Measurements from ENCODE around the gene ZNF664. TPM values are rescaled to one million over a fixed set of nuclear protein-coding genes. Genes with fewer than 3 reads are reported as not detected.

The ZNF664 gene
- total RNA-seq, 4 donors from 2014 or later: 58.5 to 76.4 (median 70.3) TPM

DNA sequence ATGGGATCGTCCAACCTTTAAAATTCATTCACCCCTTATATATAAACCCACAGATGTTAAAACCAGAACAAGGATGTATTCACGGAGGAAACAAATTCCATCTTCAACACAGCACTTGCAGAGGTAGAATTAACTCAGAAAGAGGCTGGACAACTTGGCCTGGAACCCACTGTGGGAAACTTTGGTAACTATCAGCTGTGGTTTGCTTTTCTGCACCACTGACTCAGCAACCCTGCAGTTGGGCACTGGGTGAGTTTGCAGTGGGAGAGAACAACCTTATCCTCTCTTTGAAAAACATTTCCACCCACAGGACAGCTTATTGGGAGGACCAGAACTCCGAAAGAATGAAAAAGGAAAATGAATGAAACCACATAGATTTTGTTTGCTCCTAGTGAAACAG is 66.3 kb downstream of the ZNF664 start:
- Histone ChIP-seq H3K4me3 (no peak overlapping the region), H3K9me3 (no peaks in the 10 kb centered on the region), H3K36me3 (no peaks in the 10 kb centered on the region), H3K27me3 (no peaks in the 10 kb centered on the region), H3K4me1 (no peaks in the 10 kb centered on the region), H3K27ac (replicated peaks in 1 of 4) (no peak overlapping the region)
- 51% methylated on average over 3 of the region's 3 CpGs for WGBS
- intact Hi-C loops (cut with DNase I): loop anchor here (5.0 kb wide), 2 partner anchors 733 to 863 kb away; no protein-coding TSS in a partner anchor
- TF ChIP-seq POLR2AphosphoS5 (IDR thresholded peaks at IDR 0.05) (no peak), EP300 (IDR thresholded peaks at IDR 0.05) (no peak), POLR2A (IDR thresholded peaks at IDR 0.05; ENCODE audit: low read depth) (no peak)
- TF ChIP-seq, protein P1, sequence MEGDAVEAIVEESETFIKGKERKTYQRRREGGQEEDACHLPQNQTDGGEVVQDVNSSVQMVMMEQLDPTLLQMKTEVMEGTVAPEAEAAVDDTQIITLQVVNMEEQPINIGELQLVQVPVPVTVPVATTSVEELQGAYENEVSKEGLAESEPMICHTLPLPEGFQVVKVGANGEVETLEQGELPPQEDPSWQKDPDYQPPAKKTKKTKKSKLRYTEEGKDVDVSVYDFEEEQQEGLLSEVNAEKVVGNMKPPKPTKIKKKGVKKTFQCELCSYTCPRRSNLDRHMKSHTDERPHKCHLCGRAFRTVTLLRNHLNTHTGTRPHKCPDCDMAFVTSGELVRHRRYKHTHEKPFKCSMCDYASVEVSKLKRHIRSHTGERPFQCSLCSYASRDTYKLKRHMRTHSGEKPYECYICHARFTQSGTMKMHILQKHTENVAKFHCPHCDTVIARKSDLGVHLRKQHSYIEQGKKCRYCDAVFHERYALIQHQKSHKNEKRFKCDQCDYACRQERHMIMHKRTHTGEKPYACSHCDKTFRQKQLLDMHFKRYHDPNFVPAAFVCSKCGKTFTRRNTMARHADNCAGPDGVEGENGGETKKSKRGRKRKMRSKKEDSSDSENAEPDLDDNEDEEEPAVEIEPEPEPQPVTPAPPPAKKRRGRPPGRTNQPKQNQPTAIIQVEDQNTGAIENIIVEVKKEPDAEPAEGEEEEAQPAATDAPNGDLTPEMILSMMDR (IDR thresholded peaks at IDR 0.05): no peak
- no peak for DNase-seq (ENCODE audit: extremely low spot score)

DNA sequence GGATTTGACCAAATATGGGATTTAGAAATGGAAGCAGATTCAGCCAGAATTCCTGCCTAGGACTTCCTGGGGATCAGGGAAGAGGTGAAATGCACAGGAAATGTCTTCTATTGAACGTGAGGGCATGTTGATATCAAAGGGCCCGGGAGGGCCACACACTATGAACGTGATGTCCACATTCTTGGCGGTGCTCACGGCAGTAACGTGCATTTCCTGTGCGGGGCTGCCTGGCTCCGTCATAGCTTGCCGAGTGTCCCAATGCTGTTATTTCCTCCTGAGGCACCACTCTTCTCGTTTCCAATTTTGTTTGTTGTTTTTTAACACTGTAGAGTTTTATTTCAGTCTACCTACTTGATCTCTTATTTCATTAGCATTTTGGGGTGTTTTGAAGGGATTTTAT is 67.3 kb downstream of the ZNF664 start:
- WGBS: 50% methylated on average over 10 of the region's 10 CpGs
- Histone ChIP-seq H3K4me3 (no peak overlapping the region), H3K36me3 (no peaks in the 10 kb centered on the region), H3K27ac (replicated peaks in 1 of 4) (no peak overlapping the region), H3K27me3 (no peaks in the 10 kb centered on the region), H3K4me1 (peaks cover 0 to 4% (median 0%) of the 10 kb centered on the region in 4 donors), H3K9me3 (no peaks in the 10 kb centered on the region)
- intact Hi-C loops (cut with DNase I): no loop called here
- DNase-seq (ENCODE audit: extremely low spot score): no peak
- TF ChIP-seq, protein P1 (IDR thresholded peaks at IDR 0.05): no peak
- TF ChIP-seq POLR2A (IDR thresholded peaks at IDR 0.05; ENCODE audit: low read depth) (no peak), EP300 (IDR thresholded peaks at IDR 0.05) (no peak), POLR2AphosphoS5 (IDR thresholded peaks at IDR 0.05) (no peak)

DNA sequence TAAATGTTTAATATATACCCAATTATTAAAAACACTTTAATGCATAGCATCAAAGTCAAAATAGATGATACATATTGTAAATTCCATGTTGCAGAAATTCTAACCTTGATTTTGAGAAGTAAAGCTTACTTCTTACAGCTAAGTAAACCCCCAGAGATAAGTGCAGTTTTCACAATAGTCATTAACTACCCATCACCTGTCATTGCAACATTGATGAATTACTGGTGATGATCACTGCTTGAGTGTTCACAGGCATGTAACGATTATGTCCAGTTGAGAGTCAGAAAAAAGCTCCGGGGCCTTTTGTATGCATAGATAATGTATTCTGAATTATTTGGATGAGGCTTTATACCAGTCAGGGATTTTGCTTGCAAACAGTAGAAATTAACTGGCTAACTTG is 67.7 kb downstream of the ZNF664 start:
- no peak for TF ChIP-seq POLR2A (IDR thresholded peaks at IDR 0.05; ENCODE audit: low read depth)
- TF ChIP-seq, protein P1 (IDR thresholded peaks at IDR 0.05): no peak
- Histone ChIP-seq H3K27ac (replicated peaks in 1 of 4) (no peak overlapping the region), H3K9me3 (no peaks in the 10 kb centered on the region), H3K36me3 (no peaks in the 10 kb centered on the region), H3K4me1 (peaks cover 0 to 5% (median 0%) of the 10 kb centered on the region in 4 donors), H3K27me3 (no peaks in the 10 kb centered on the region), H3K4me3 (no peak overlapping the region)
- 83% methylated on average over 2 of the region's 2 CpGs for WGBS
- intact Hi-C loops (cut with DNase I): no loop called here
- DNase-seq (ENCODE audit: extremely low spot score): no peak

DNA sequence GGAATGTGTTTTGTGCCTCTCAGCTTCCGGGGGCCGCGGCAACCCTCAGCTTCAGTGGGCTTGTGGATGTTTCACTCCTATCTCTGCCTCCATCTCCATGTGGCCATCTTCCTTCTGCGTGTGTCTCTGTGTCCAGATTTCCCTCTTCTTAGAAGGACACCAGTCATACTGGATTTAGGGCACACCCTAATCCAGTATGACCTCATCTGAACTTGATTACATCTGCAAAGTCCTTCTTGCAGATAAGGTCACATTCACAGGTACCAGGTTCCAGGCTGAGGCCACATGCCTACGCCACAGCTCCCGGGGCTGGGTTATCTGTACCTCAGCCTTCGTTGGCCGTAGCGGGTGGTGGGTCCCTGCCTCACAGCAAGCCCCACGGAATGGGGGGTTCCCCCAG is 68.9 kb downstream of the ZNF664 start:
- no peak overlapping the region for H3K27ac ChIP-seq (replicated peaks in 1 of 4)
- H3K4me3 ChIP-seq: no peak overlapping the region
- H3K27me3 ChIP-seq: no peaks in the 10 kb centered on the region
- no peak for DNase-seq (ENCODE audit: extremely low spot score)
- H3K4me1 ChIP-seq: peaks cover 0 to 5% (median 0%) of the 10 kb centered on the region in 4 donors
- WGBS: 96% methylated on average over 10 of the region's 10 CpGs
- H3K36me3 ChIP-seq: no peaks in the 10 kb centered on the region
- TF ChIP-seq, protein P1 (IDR thresholded peaks at IDR 0.05): no peak
- TF ChIP-seq POLR2AphosphoS5 (IDR thresholded peaks at IDR 0.05): no peak
- TF ChIP-seq EP300 (IDR thresholded peaks at IDR 0.05): no peak
- no peak for TF ChIP-seq POLR2A (IDR thresholded peaks at IDR 0.05; ENCODE audit: low read depth)
- H3K9me3 ChIP-seq: peaks cover 0 to 2% (median under 1%) of the 10 kb centered on the region in 4 donors
- intact Hi-C loops (cut with DNase I): no loop called here

DNA sequence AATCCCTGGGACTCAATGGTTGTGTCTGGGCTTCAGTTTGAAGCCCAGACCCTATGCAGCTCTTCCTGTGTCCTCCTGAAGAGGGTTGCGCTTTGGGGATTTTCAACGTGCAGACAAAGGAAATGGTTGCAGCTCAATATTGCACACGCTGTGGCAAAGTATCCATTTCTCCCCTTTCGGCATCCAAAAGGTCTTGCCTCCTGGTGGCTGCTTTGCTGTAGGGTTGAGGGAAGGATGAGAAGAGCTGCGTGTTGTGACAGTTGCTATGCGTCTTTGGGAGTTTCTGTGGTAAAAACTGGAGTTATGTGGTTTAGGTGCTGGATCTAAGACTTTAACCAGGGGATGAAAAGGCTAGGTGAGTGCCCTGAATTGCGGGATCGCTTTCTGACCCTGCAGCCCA is 71.0 kb downstream of the ZNF664 start:
- Histone ChIP-seq H3K27me3 (no peaks in the 10 kb centered on the region), H3K9me3 (peaks cover 0 to 20% (median 13%) of the 10 kb centered on the region in 4 donors), H3K27ac (replicated peaks in 1 of 4) (no peak overlapping the region), H3K36me3 (no peaks in the 10 kb centered on the region), H3K4me1 (peaks cover 0 to 5% (median 0%) of the 10 kb centered on the region in 4 donors), H3K4me3 (no peak overlapping the region)
- 93% methylated on average over 8 of the region's 8 CpGs for WGBS
- intact Hi-C loops (cut with DNase I): no loop called here
- no peak for DNase-seq (ENCODE audit: extremely low spot score)
- TF ChIP-seq, protein P1 (IDR thresholded peaks at IDR 0.05): no peak
- TF ChIP-seq POLR2AphosphoS5 (IDR thresholded peaks at IDR 0.05) (no peak), POLR2A (IDR thresholded peaks at IDR 0.05; ENCODE audit: low read depth) (no peak), EP300 (IDR thresholded peaks at IDR 0.05) (no peak)
